Bronchial epithelial cell (primary cell): Measurements from ENCODE around the gene CCDC126. TPM values are rescaled to one million over a fixed set of nuclear protein-coding genes. Genes with fewer than 3 reads are reported as not detected.
"Not testable (repeated sequence)": the region's sequence is repeated elsewhere in the genome, so short reads cannot be mapped to it uniquely, and the experiment has no call there.

ENCODE experiments used
- DNase-seq: peaks from one replicate; pipeline ENCODE4 v3.0.0-alpha.2; 2010; ENCODE audit warnings: low read depth
- FAIRE-seq: peaks from 2 replicates; lab custom pipeline; 2011; peaks lifted over from hg19 to GRCh38; lab: Jason Lieb, UNC
- H3K27me3 ChIP-seq: 2 replicates; pipeline ENCODE4 v1.5.1; 2011; ENCODE audit warnings: low read length; ENCODE audit not compliant: control insufficient read depth, insufficient read depth
- H3K36me3 ChIP-seq: 2 replicates; pipeline ENCODE4 v1.5.1; 2011; ENCODE audit warnings: low read length; ENCODE audit not compliant: control insufficient read depth, insufficient read depth
- H3K4me3 ChIP-seq: 2 replicates; pipeline ENCODE4 v1.5.1; 2011; ENCODE audit warnings: mild to moderate bottlenecking, low read depth, low read length, control low read depth
- CTCF ChIP-seq: IDR thresholded peaks from 2 replicates; pipeline ENCODE4 v1.5.1; 2011; ENCODE audit warnings: mild to moderate bottlenecking, moderate library complexity, low read length, control low read depth, inconsistent platforms; ENCODE audit not compliant: insufficient read depth, severe bottlenecking
- total RNA-seq: library from RNA; depleted of rRNA; stranded (reverse); fragments of >200 nt; gene quantifications from 2 replicates; pipeline ENCODE4 v1.2.1, GENCODE V29; 2014

The CCDC126 gene
- 11.1 and 12.7 TPM in 2 replicates for total RNA-seq

- no peak for TF ChIP-seq CTCF
- peak; percentile 80 for DNase-seq
- Histone ChIP-seq H3K4me3 (peak within 1 kb of the TSS; percentile 69), H3K36me3 (no peaks in the 10 kb centered on the region), H3K27me3 (no peaks in the 10 kb centered on the region)
- FAIRE-seq = no peak
Observed at GRCh38 chr7:23597094-23598091, at the start of gene CCDC126. Gene CCDC126 (plus strand): TSS chr7:23597382. CDS start chr7:23611316, 13,934 bp downstream.

DNA sequence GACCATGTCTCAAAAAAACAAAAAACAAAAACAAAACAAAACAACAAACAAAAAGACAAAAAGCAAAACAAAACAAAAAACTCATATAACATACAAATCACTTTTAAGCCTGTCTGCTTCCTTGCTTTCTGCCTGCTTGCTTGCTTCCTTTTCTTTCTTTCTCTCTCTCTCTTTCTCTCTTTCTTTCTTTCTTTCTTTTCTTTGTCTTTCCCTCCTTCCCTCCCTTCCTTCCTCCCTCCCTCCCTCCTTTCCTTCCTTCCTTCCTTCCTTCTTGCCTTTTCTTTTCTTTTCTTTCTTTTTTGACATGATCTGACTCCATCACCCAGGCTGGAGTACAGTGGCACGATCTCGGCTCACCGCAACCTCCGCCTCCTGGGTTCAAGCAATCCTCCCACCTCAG lies 49.5 kb upstream of the CCDC126 start:
- FAIRE-seq = no peak
- no peak overlapping the region for H3K4me3 ChIP-seq
- no peaks in the 10 kb centered on the region for H3K27me3 ChIP-seq
- no peak for DNase-seq
- H3K36me3 ChIP-seq = no peaks in the 10 kb centered on the region
- no peak for TF ChIP-seq CTCF

GRCh38 chr7:23558303-23558702 lies 38.9 kb upstream of the CCDC126 start:
- DNase-seq (no peak), FAIRE-seq (no peak)
- Histone ChIP-seq H3K27me3 (no peaks in the 10 kb centered on the region), H3K36me3 (no peaks in the 10 kb centered on the region), H3K4me3 (no peak overlapping the region)
- no peak for TF ChIP-seq CTCF

DNA sequence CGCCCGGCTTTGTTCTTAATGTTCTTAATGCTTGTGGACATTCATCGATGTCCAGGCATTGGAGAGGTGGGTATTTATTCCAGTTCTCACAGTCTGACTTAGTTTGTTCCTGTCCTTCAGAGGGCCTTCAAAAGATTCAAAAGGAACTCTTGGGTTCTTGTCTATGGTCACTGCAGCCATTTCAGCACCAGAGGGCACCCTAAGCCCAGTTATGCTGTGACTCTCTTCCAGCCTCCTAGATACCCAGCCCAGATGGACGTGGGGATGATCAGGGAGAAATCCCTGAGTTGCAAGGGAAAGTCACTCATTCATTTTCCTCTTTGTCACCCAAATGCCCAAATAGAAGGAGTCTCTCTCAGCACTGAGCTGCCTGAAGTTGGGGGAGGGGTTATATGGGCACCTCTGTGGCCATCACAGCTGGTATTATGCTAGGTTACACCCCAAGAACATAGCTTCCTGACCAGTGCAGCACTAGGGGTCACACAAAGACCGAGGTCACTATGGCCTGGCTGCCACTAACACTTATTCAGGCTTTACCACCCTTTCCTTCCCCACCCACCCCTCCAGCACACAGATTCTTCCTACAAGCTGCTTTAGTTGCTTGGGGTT lies 26.5 kb upstream of the CCDC126 start:
- peak; percentile 86 for TF ChIP-seq CTCF
- FAIRE-seq (peak; percentile 62), DNase-seq (peak; percentile 70)
- H3K4me3 ChIP-seq = no peak overlapping the region
- H3K27me3 ChIP-seq = no peaks in the 10 kb centered on the region
- H3K36me3 ChIP-seq = no peaks in the 10 kb centered on the region

GRCh38 chr7:23581975-23582374 lies 15.2 kb upstream of the CCDC126 start:
- DNase-seq, H3K27me3 ChIP-seq, H3K4me3 ChIP-seq, FAIRE-seq, H3K36me3 ChIP-seq: not testable (repeated sequence)

DNA sequence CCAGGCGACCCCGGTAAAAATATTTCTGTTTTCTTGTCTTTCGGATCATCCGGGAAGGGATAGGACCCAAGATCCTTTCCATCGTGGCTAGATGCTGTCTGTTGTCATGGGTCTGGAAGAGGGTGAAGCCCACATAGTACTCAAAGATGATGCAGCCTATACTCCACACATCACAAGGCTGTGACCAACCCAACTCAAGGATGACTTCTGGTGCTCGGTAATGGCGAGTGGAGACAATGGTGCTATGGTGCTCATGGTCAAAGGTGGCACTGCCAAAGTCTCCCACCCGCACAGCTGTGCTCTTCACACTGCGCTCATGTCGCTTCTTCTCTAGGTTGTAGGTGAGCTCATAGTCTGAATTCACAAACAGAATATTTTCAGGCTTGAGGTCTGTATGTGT lies 11.9 kb upstream of the CCDC126 start:
- not testable (repeated sequence) for H3K27me3 ChIP-seq, H3K4me3 ChIP-seq, H3K36me3 ChIP-seq, DNase-seq
- FAIRE-seq = peak; percentile 62
